IPS DF 19.7 (cell line): ENCODE results near the gene PNMA8B.

Source experiments
- DNase-seq: peaks from one replicate; pipeline ENCODE4 v3.0.0-alpha.2; 2013; ENCODE audit warnings: low read depth, low spot score

PNMA8B gene

GRCh38 chr19:46487178-46487801 is 8.4 kb downstream of the PNMA8B start:
- no peak for DNase-seq

GRCh38 chr19:46486358-46486757 is 9.3 kb downstream of the PNMA8B start:
- DNase-seq: no peak

GRCh38 chr19:46484656-46485055 is 11.0 kb downstream of the PNMA8B start:
- DNase-seq: no peak

- DNase-seq: no peak
Observed at GRCh38 chr19:46482631-46483030, 13.0 kb downstream of the PNMA8B start.

- DNase-seq: no peak
Observed at GRCh38 chr19:46481947-46482346, 13.7 kb downstream of the PNMA8B start.

GRCh38 chr19:46481223-46481848 is 14.3 kb downstream of the PNMA8B start:
- DNase-seq: no peak

GRCh38 chr19:46480415-46480814 is 15.3 kb downstream of the PNMA8B start:
- no peak for DNase-seq

GRCh38 chr19:46478356-46478986 is 17.2 kb downstream of the PNMA8B start:
- DNase-seq: no peak

- DNase-seq: no peak
Observed at GRCh38 chr19:46475986-46476385, 19.7 kb downstream of the PNMA8B start.

- no peak for DNase-seq
Observed at GRCh38 chr19:46474211-46474610, 21.5 kb downstream of the PNMA8B start.

- no peak for DNase-seq
Observed at GRCh38 chr19:46472592-46472991, 23.1 kb downstream of the PNMA8B start.

GRCh38 chr19:46471811-46472543 is 23.7 kb downstream of the PNMA8B start:
- DNase-seq: no peak

GRCh38 chr19:46471116-46471733 is 24.4 kb downstream of the PNMA8B start, which contains the start of gene PNMA8A:
PNMA8A (minus strand) TSS chr19:46471563; CDS start chr19:46471035, 528 bp downstream.
- peak; percentile 75 for DNase-seq

- no peak for DNase-seq
Observed at GRCh38 chr19:46470376-46470775, 25.3 kb downstream of the PNMA8B start.

- DNase-seq: no peak
Observed at GRCh38 chr19:46469541-46470185, 26.0 kb downstream of the PNMA8B start.

- no peak for DNase-seq
Observed at GRCh38 chr19:46466536-46467196, 29.0 kb downstream of the PNMA8B start.

- no peak for DNase-seq
Observed at GRCh38 chr19:46463516-46463915, 32.2 kb downstream of the PNMA8B start.

GRCh38 chr19:46461537-46461936 is 34.1 kb downstream of the PNMA8B start:
- DNase-seq: no peak

GRCh38 chr19:46460981-46461380 is 34.7 kb downstream of the PNMA8B start:
- DNase-seq: no peak

GRCh38 chr19:46460055-46460454 is 35.6 kb downstream of the PNMA8B start:
- no peak for DNase-seq

GRCh38 chr19:46456930-46457329 is 38.7 kb downstream of the PNMA8B start:
- DNase-seq: no peak
